Caco-2 (cell line): ENCODE data around the gene POU4F2. TPM values are rescaled to one million over a fixed set of nuclear protein-coding genes. Genes with fewer than 3 reads are reported as not detected.

ENCODE experiments used
- Bru-seq: library from RNA; stranded (reverse); fragments of 400-500 nt; gene quantifications from one replicate; lab custom pipeline; 2021; lab: Mats Ljungman, UMichigan
- BruChase-seq, 2 experiments: library from RNA; stranded (reverse); fragments of 400-500 nt; gene quantifications; one replicate each; lab custom pipeline; 2021; lab: Mats Ljungman, UMichigan
- BruUV-seq: library from RNA; stranded (reverse); fragments of 400-500 nt; replicated peaks from 2 replicates; lab custom pipeline; 2021; lab: Mats Ljungman, UMichigan
- CTCF ChIA-PET: fragments of 300-600 bp; sonication (Branson Sonifier 250); formaldehyde crosslinking; loops from one replicate; lab custom pipeline; 2022; ENCODE audit warnings: antibody characterized with exemption; lab: Charles Lee
- POLR2A ChIA-PET: fragments of 300-600 bp; sonication (Branson Sonifier 250); formaldehyde crosslinking; loops from one replicate; lab custom pipeline; 2022; ENCODE audit warnings: antibody characterized with exemption; lab: Charles Lee
- DNase-seq, 2 experiments: peaks; one replicate each; pipeline versions ENCODE4 v3.0.0 to v3.0.0-alpha.2; 2020 to 2022
- H3K27me3 ChIP-seq: replicated peaks from 2 replicates; pipeline ENCODE4 v1.6.0; 2011; ENCODE audit warnings: low read length; ENCODE audit not compliant: control insufficient read depth, insufficient read depth
- H3K36me3 ChIP-seq: 2 replicates; pipeline ENCODE4 v1.5.1; 2011; ENCODE audit warnings: low read length; ENCODE audit not compliant: control insufficient read depth, insufficient read depth
- H3K4me1 ChIP-seq: fragments of 250-450 bp; sonication (Bioruptor Pico); 2 replicates; pipeline ENCODE4 v1.5.1; 2020; ENCODE audit warnings: mild to moderate bottlenecking
- H3K4me3 ChIP-seq: 2 replicates; pipeline ENCODE4 v1.5.1; 2011; ENCODE audit warnings: low read depth, mild to moderate bottlenecking, control low read depth, low read length
- H3K9me3 ChIP-seq: fragments of 250-450 bp; sonication (Bioruptor Pico); 2 replicates; pipeline ENCODE4 v1.5.1; 2020; ENCODE audit warnings: mild to moderate bottlenecking, moderate library complexity
- H3K27ac Mint-ChIP-seq: one replicate; pipeline ENCODE4 v1.8.0; 2022; ENCODE audit warnings: mixed read lengths; ENCODE audit not compliant: unreplicated experiment
- H3K27me3 Mint-ChIP-seq: one replicate; pipeline ENCODE4 v1.8.0; 2022; ENCODE audit warnings: mixed read lengths; ENCODE audit not compliant: insufficient read depth, unreplicated experiment
- H3K36me3 Mint-ChIP-seq: one replicate; pipeline ENCODE4 v1.8.0; 2022; ENCODE audit warnings: mild to moderate bottlenecking, mixed read lengths; ENCODE audit not compliant: insufficient read depth, unreplicated experiment
- H3K4me1 Mint-ChIP-seq: one replicate; pipeline ENCODE4 v1.8.0; 2022; ENCODE audit warnings: low read depth, mixed read lengths; ENCODE audit not compliant: unreplicated experiment
- H3K4me3 Mint-ChIP-seq: one replicate; pipeline ENCODE4 v1.8.0; 2022; ENCODE audit warnings: mild to moderate bottlenecking, moderate library complexity, mixed read lengths; ENCODE audit not compliant: unreplicated experiment
- H3K9me3 Mint-ChIP-seq: one replicate; pipeline ENCODE4 v1.8.0; 2022; ENCODE audit warnings: mixed read lengths; ENCODE audit not compliant: unreplicated experiment
- CTCF ChIP-seq, 2 experiments: fragments of 200-600 bp in 1 of 2; IDR thresholded peaks; 1 replicate in 1 of 2; 2 replicates in 1 of 2; pipeline versions ENCODE4 v1.5.1 to v1.8.0; 2011 to 2022; ENCODE audit warnings: antibody characterized with exemption in 1 of 2, control low read depth in 1 of 2, inconsistent platforms in 1 of 2, low read depth in 1 of 2, low read length in 1 of 2, mild to moderate bottlenecking in 1 of 2, moderate library complexity in 1 of 2; ENCODE audit not compliant: insufficient read depth in 1 of 2, severe bottlenecking in 1 of 2, unreplicated experiment in 1 of 2
- intact Hi-C: fragments of 100-400 bp; cut with micrococcal nuclease; formaldehyde crosslinking; loops from one replicate; pipeline ENCODE4 v1.10.0; 2022; ENCODE audit not compliant: unreplicated experiment
- long read RNA-seq: library from polyadenylated mRNA; stranded (forward); transcript quantifications from one replicate; pipeline ENCODE4 v2.0.0, GENCODE V29; 2022
- total RNA-seq: library from RNA; stranded (reverse); gene quantifications from 2 replicates; pipeline ENCODE4 v1.2.3, GENCODE V29; 2022

POU4F2 gene
- total RNA-seq = not detected in 2 replicates
- not detected for Bru-seq, nascent RNA
- BruChase-seq, experiment 1, labeled RNA remaining after a 2-hour chase = not detected
- BruChase-seq, experiment 2, labeled RNA remaining after a 6-hour chase = percentile 15 among the genes with signal in this experiment
- long read RNA-seq = 0 reads

- no peaks in the 10 kb centered on the region for H3K9me3 Mint-ChIP-seq
- no peak within 1 kb of the TSS for H3K4me3 Mint-ChIP-seq
- POLR2A ChIA-PET = no interaction called here
- no peak for DNase-seq
- no TSS peak for BruUV-seq
- H3K36me3 ChIP-seq = no peaks in the 10 kb centered on the region
- H3K36me3 Mint-ChIP-seq = no peaks in the 10 kb centered on the region
- no peaks in the 10 kb centered on the region for H3K27me3 ChIP-seq
- H3K4me3 ChIP-seq = no peak within 1 kb of the TSS
- peaks cover 3% of the 10 kb centered on the region for H3K27me3 Mint-ChIP-seq
- intact Hi-C loops = no loop called here
- H3K27ac Mint-ChIP-seq = no peak within 1 kb of the TSS
- no peaks in the 10 kb centered on the region for H3K9me3 ChIP-seq
- CTCF ChIA-PET = no interaction called here
- no peaks in the 10 kb centered on the region for H3K4me1 ChIP-seq
- no peaks in the 10 kb centered on the region for H3K4me1 Mint-ChIP-seq
- no peak for TF ChIP-seq CTCF (IDR thresholded peaks at IDR 0.05; ENCODE audit: insufficient read depth in 1 of 2, low read depth in 1 of 2, low read length in 1 of 2, severe bottlenecking in 1 of 2, unreplicated experiment in 1 of 2)
Observed at GRCh38 chr4:146638786-146639505, at the start of gene POU4F2. Gene POU4F2, plus strand, starts transcription at chr4:146638893. Its CDS starts 248 bp downstream, at chr4:146639141.

- Mint-ChIP-seq H3K9me3 (no peaks in the 10 kb centered on the region), H3K27ac (no peak overlapping the region), H3K4me3 (no peak overlapping the region), H3K36me3 (no peaks in the 10 kb centered on the region), H3K4me1 (no peaks in the 10 kb centered on the region), H3K27me3 (no peaks in the 10 kb centered on the region)
- intact Hi-C loops = no loop called here
- ChIA-PET POLR2A (no interaction called here), CTCF (no interaction called here)
- no peak overlapping the region for H3K4me3 ChIP-seq
- H3K27me3 ChIP-seq = no peaks in the 10 kb centered on the region
- H3K9me3 ChIP-seq = no peaks in the 10 kb centered on the region
- DNase-seq = no peak
- no peak for TF ChIP-seq CTCF (IDR thresholded peaks at IDR 0.05; ENCODE audit: insufficient read depth in 1 of 2, low read depth in 1 of 2, low read length in 1 of 2, severe bottlenecking in 1 of 2, unreplicated experiment in 1 of 2)
- BruUV-seq = no TSS peak
- no peaks in the 10 kb centered on the region for H3K4me1 ChIP-seq
- no peaks in the 10 kb centered on the region for H3K36me3 ChIP-seq
Observed at GRCh38 chr4:146590801-146591200, 47.9 kb upstream of the POU4F2 start.

GRCh38 chr4:146592019-146592418, 46.7 kb upstream of the POU4F2 start:
- Histone ChIP-seq H3K9me3 (no peaks in the 10 kb centered on the region), H3K4me1 (no peaks in the 10 kb centered on the region), H3K36me3 (no peaks in the 10 kb centered on the region), H3K27me3 (no peaks in the 10 kb centered on the region), H3K4me3 (no peak overlapping the region)
- Mint-ChIP-seq H3K27ac (no peak overlapping the region), H3K4me1 (no peaks in the 10 kb centered on the region), H3K36me3 (no peaks in the 10 kb centered on the region), H3K9me3 (no peaks in the 10 kb centered on the region), H3K4me3 (no peak overlapping the region), H3K27me3 (no peaks in the 10 kb centered on the region)
- intact Hi-C loops = no loop called here
- DNase-seq = no peak
- no TSS peak for BruUV-seq
- POLR2A ChIA-PET = no interaction called here
- CTCF ChIA-PET = no interaction called here
- no peak for TF ChIP-seq CTCF (IDR thresholded peaks at IDR 0.05; ENCODE audit: insufficient read depth in 1 of 2, low read depth in 1 of 2, low read length in 1 of 2, severe bottlenecking in 1 of 2, unreplicated experiment in 1 of 2)
